ENCODE results near the gene ATP10A. TPM values are rescaled to one million over a fixed set of nuclear protein-coding genes. Genes with fewer than 3 reads are reported as not detected.

ATP10A gene
- total and polyA plus RNA-seq, 2 of the 8 experiments (the other 6 are each of a cell fraction or from before 2014, with no cell fraction given) = 2.0 to 2.8 TPM

DNA sequence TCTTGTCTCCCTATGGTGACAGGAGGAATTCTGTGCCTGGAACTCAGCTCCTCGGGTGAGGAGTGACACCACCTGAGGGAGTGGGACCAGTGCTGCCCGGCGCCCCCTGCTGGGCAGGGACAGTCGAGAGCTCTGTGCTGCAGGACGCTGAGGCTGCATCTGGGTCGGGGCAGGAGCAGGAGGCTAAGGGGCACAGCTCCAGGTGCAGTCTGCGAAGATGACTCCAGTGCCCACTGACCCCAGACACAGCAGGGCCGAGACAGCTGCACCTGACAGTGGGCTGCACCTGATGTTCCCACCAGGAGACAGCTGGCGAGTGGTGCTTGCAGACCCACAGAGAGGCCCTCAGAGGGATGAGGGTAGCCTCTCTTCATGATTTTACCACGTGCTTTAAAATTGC lies 152.9 kb downstream of the ATP10A start:
- no peak overlapping the region for H3K23ac ChIP-seq (ENCODE audit: insufficient read length)
- H3K27me3 ChIP-seq (replicated peaks in 1 of 4; ENCODE audit: control insufficient read depth in 3 of 4, extremely low read depth in 1 of 4, insufficient read depth in 3 of 4, low read length in 3 of 4) = no peaks in the 10 kb centered on the region
- no peak overlapping the region for H3K4me3 ChIP-seq (ENCODE audit: extremely low read depth in 1 of 4, insufficient read depth in 2 of 4, low read depth in 3 of 4, low read length in 4 of 4)
- ChIA-PET POLR2A (ENCODE audit: partially characterized antibody) (no interaction called here), CTCF (ENCODE audit: partially characterized antibody) (interaction anchor here (0.5 to 2.8 kb wide), 42 partner anchors 8 to 1815 kb away, joined by 3 to 16 read pairs (median 4); no protein-coding TSS in a partner anchor)
- no peak overlapping the region for H3K14ac ChIP-seq (ENCODE audit: insufficient read length)
- H3K56ac ChIP-seq (replicated peaks; ENCODE audit: insufficient read length, low read depth, low read length) = no peak overlapping the region
- H3K79me1 ChIP-seq (ENCODE audit: low read depth, low read length) = no peaks in the 10 kb centered on the region
- no peaks in the 10 kb centered on the region for H3K9me3 ChIP-seq (ENCODE audit: insufficient read depth in 2 of 2, low read depth in 1 of 2, low read length in 1 of 2)
- no peaks in the 10 kb centered on the region for H3K79me2 ChIP-seq (ENCODE audit: control insufficient read depth in 1 of 2, insufficient read depth in 2 of 2, low read length in 2 of 2)
- 53% methylated on average over 9 of the region's 10 CpGs; no CpG with 5 or more reads in 1 of the 2 experiments for WGBS, 2 experiments (ENCODE audit: extremely low coverage in 1 of 2, insufficient coverage in 1 of 2, insufficient read length in 1 of 2, insufficient replicate concordance in 2 of 2, low coverage in 1 of 2, low lambda C conversion rate in 2 of 2, missing lambda C conversion rate in 1 of 2)
- H4K5ac ChIP-seq (ENCODE audit: insufficient read length, low read depth, low read length) = peak overlapping the region; percentile 7
- H2AK5ac ChIP-seq (ENCODE audit: low read depth, low read length) = no peak overlapping the region
- no peak overlapping the region for H4K91ac ChIP-seq (replicated peaks; ENCODE audit: insufficient read length, low read length)
- no peaks in the 10 kb centered on the region for H4K20me1 ChIP-seq (replicated peaks in 1 of 2; ENCODE audit: control insufficient read depth in 1 of 2, insufficient read depth in 2 of 2, low read length in 2 of 2)
- H2BK12ac ChIP-seq (ENCODE audit: low read depth, low read length) = no peak overlapping the region; the same call in 1 of the 2 replicates
- no peak overlapping the region for H2BK120ac ChIP-seq (replicated peaks; ENCODE audit: low read depth, low read length)
- no peaks in the 10 kb centered on the region for H3K23me2 ChIP-seq (ENCODE audit: low read depth, low read length)
- H2BK15ac ChIP-seq (ENCODE audit: low read length) = no peak overlapping the region
- no peak overlapping the region for H2AFZ ChIP-seq (ENCODE audit: low read length)
- no peak overlapping the region for H2BK5ac ChIP-seq (ENCODE audit: low read depth, low read length)
- no peak overlapping the region for H3K9ac ChIP-seq (replicated peaks in 1 of 4; ENCODE audit: extremely low read depth in 1 of 4, low read depth in 3 of 4, low read length in 3 of 4)
- H4K8ac ChIP-seq (ENCODE audit: extremely low read depth, insufficient read depth, low read length) = peak overlapping the region; percentile 80; the same call in 1 of the 2 replicates
- FAIRE-seq (no peak), DNase-seq (ENCODE audit: low read depth in 1 of 2, low spot score in 2 of 2) (peak; percentile 34 to 89)
- no peak overlapping the region for H3K4ac ChIP-seq (replicated peaks; ENCODE audit: insufficient read length, low read depth, low read length)
- TF ChIP-seq SIN3A (conservative IDR thresholded peaks at IDR 0.05 in 1 of 2, IDR thresholded peaks at IDR 0.05 in 1 of 2; ENCODE audit: low read depth in 1 of 2, low read length in 2 of 2) (no peak), RAD21 (IDR thresholded peaks at IDR 0.05 in 1 of 2, conservative IDR thresholded peaks at IDR 0.05 in 1 of 2; ENCODE audit: low read depth in 2 of 2, low read length in 2 of 2) (peak; percentile 62 to 69), CTCF (IDR thresholded peaks at IDR 0.05; ENCODE audit: control extremely low read depth in 1 of 3, insufficient read depth in 1 of 3, low read depth in 1 of 3, low read length in 3 of 3) (peak; percentile 76 to 97 (median 89))
- peaks cover 0 to 2% (median 0%) of the 10 kb centered on the region in 4 experiments; a peak in 1 of 7 replicates for H3K4me1 ChIP-seq (replicated peaks in 1 of 4; ENCODE audit: control insufficient read depth in 3 of 4, insufficient read depth in 4 of 4, low read length in 3 of 4)
- H3K27ac ChIP-seq (ENCODE audit: low read depth, low read length) = no peak overlapping the region
- no peak overlapping the region for H3K18ac ChIP-seq (ENCODE audit: extremely low read depth, low read length)
- H3K36me3 ChIP-seq (ENCODE audit: control insufficient read depth in 2 of 4, insufficient read depth in 4 of 4, low read length in 3 of 4) = no peaks in the 10 kb centered on the region
- H2BK20ac ChIP-seq (ENCODE audit: low read length) = no peak overlapping the region
- H3K4me2 ChIP-seq (ENCODE audit: insufficient read depth in 1 of 2, low read depth in 2 of 2, low read length in 2 of 2) = no peak overlapping the region

All from H1 (cell line).